Epithelial cell of esophagus (primary cell): Measurements from ENCODE around the gene MGAT5B.

Source experiments
- DNase-seq: peaks from one replicate; pipeline ENCODE4 v3.0.0; 2010; ENCODE audit warnings: low read depth
- H3K4me3 ChIP-seq: 2 replicates; pipeline ENCODE4 v1.5.1; 2011; ENCODE audit warnings: mild to moderate bottlenecking, low read length, control low read depth
- TF ChIP-seq, protein P1 (sequence below): IDR thresholded peaks from 2 replicates; pipeline ENCODE4 v1.5.1; 2011; ENCODE audit warnings: low read depth, mild to moderate bottlenecking, low read length, control low read depth, inconsistent platforms; ENCODE audit not compliant: insufficient read depth; ENCODE audit errors: missing control alignments

Gene MGAT5B

GRCh38 chr17:76929601-76930000, 61.4 kb downstream of the MGAT5B start:
- no peak overlapping the region for H3K4me3 ChIP-seq
- TF ChIP-seq, protein P1, sequence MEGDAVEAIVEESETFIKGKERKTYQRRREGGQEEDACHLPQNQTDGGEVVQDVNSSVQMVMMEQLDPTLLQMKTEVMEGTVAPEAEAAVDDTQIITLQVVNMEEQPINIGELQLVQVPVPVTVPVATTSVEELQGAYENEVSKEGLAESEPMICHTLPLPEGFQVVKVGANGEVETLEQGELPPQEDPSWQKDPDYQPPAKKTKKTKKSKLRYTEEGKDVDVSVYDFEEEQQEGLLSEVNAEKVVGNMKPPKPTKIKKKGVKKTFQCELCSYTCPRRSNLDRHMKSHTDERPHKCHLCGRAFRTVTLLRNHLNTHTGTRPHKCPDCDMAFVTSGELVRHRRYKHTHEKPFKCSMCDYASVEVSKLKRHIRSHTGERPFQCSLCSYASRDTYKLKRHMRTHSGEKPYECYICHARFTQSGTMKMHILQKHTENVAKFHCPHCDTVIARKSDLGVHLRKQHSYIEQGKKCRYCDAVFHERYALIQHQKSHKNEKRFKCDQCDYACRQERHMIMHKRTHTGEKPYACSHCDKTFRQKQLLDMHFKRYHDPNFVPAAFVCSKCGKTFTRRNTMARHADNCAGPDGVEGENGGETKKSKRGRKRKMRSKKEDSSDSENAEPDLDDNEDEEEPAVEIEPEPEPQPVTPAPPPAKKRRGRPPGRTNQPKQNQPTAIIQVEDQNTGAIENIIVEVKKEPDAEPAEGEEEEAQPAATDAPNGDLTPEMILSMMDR: no peak
- no peak for DNase-seq

GRCh38 chr17:76930107-76930506, 61.9 kb downstream of the MGAT5B start:
- no peak overlapping the region for H3K4me3 ChIP-seq
- TF ChIP-seq, protein P1: no peak
- no peak for DNase-seq

DNA sequence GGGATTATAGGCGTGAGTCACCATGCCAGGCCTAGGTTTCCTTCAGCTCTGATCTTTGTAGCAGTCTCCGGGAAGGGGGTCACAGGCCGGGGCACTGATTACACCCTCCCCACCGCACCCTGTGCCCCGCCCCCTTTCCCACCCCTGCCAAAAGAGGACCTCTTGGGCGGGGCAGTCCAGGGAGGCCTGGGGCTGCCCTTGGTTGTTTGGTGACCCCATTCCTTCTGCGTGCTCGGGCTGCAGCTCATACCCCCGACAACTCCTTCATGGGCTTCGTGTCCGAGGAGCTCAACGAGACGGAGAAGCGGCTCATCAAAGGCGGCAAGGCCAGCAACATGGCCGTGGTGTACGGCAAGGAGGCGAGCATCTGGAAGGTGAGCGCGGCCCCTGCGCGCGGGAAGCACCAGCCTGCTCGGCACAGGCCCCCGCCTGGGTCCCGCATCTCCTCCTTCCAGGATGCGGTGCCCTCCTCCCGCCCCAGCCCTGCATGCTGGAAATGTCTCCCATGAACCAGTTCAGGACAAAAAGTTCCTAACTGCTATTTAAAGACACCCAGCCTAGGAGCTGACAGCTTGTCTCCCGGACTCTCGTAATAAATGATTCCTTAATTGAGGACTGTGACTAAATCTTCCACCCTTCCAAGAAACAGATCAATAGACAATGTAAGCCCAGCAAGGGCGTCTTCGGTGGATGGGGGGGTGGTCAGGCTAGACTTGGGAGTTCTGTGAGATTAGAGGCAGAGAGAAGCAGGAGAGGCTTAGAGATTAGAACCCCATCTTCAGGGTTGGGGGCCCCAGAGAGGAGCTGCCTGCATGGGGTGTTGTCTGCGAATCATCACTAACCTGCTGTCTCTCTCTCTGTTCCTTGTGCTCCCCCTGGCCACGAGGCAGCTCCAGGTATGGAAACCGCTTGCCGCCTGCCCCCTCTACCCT, 64.5 kb downstream of the MGAT5B start:
- no peak for DNase-seq
- no peak overlapping the region for H3K4me3 ChIP-seq
- TF ChIP-seq, protein P1: no peak

- TF ChIP-seq, protein P1: no peak
- DNase-seq: no peak
- H3K4me3 ChIP-seq: no peak overlapping the region
Observed at GRCh38 chr17:76934561-76935320, 66.5 kb downstream of the MGAT5B start.

GRCh38 chr17:76935331-76935730, 67.1 kb downstream of the MGAT5B start:
- H3K4me3 ChIP-seq: no peak overlapping the region
- no peak for DNase-seq
- TF ChIP-seq, protein P1: no peak

DNA sequence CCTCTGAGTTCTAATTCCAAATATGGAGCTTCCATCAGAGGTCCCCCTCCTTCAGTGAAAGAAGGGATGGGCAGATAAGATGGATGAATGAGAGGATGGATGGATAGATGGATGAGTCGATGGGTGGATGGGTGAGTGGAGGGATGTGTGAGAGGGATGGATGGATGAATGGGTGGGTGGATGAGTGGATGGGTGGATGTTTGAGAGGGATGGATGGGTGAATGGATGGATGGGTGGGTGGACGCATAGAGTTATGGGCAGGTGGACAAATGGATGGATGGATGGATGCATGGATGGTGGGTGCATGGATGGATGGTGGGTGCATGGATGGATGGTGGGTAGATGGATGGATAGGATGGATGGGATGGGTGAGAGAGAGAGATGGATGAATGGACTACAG, 69.0 kb downstream of the MGAT5B start:
- DNase-seq: no peak
- no peak overlapping the region for H3K4me3 ChIP-seq
- TF ChIP-seq, protein P1: no peak
